Measurements from ENCODE around the gene ZNF785. TPM values are rescaled to one million over a fixed set of nuclear protein-coding genes. Genes with fewer than 3 reads are reported as not detected.

Gene ZNF785
- polyA plus RNA-seq, 1 donor (not counting 4 experiments of a cell fraction or from before 2014, with no cell fraction given) = 3.4 TPM

GRCh38 chr16:30570636-30571444, 14.7 kb downstream of the ZNF785 start:
- H4K20me1 ChIP-seq (ENCODE audit: control insufficient read depth, extremely low read depth, insufficient read depth, low read length) = no peaks in the 10 kb centered on the region
- no peaks in the 10 kb centered on the region for H3K9me1 ChIP-seq (ENCODE audit: control insufficient read depth, extremely low read depth, insufficient read depth, low read length)
- FAIRE-seq = no peak
- no peaks in the 10 kb centered on the region for H3K27me3 ChIP-seq (ENCODE audit: control insufficient read depth, extremely low read depth, insufficient read depth, low read length)
- no peak for DNase-seq (ENCODE audit: low read depth, low spot score)
- H3K4me1 ChIP-seq (ENCODE audit: control insufficient read depth, extremely low read depth, insufficient read depth, low read length) = peaks cover 24% of the 10 kb centered on the region
- peak overlapping the region; percentile 45 to 75 (median 74) for H3K4me3 ChIP-seq (ENCODE audit: control insufficient read depth in 2 of 3, extremely low read depth in 1 of 3, insufficient read depth in 2 of 3, low read depth in 1 of 3, low read length in 3 of 3)
- no peaks in the 10 kb centered on the region for H3K9me3 ChIP-seq (ENCODE audit: control insufficient read depth, low read depth, low read length)
- peak overlapping the region; percentile 91 for H3K4me2 ChIP-seq (ENCODE audit: control insufficient read depth, extremely low read depth, insufficient read depth, low read depth, low read length)
- dilution Hi-C loops (cut with MboI; ENCODE audit: extremely low pct_ligation_motif_present, low sequenced_read_pairs) = no loop called here
- H3K27ac ChIP-seq (ENCODE audit: control insufficient read depth, insufficient read depth, low read length) = peak overlapping the region; percentile 88
- peak overlapping the region; percentile 82 for H2AFZ ChIP-seq (ENCODE audit: control insufficient read depth, low read length)
- H3K36me3 ChIP-seq (ENCODE audit: control insufficient read depth in 2 of 2, extremely low read depth in 1 of 2, insufficient read depth in 2 of 2, low read length in 2 of 2) = no peaks in the 10 kb centered on the region
- peak overlapping the region; percentile 87 for H3K9ac ChIP-seq (ENCODE audit: control insufficient read depth, extremely low read depth, insufficient read depth, low read length)
- H3K79me2 ChIP-seq (ENCODE audit: control insufficient read depth, insufficient read depth, low read length) = no peaks in the 10 kb centered on the region
- TF ChIP-seq EZH2 (IDR thresholded peaks at IDR 0.05; ENCODE audit: low read length) (no peak), CTCF (optimal IDR thresholded peaks at IDR 0.05 in 1 of 3, IDR thresholded peaks at IDR 0.05 in 1 of 3, conservative IDR thresholded peaks at IDR 0.05 in 1 of 3; ENCODE audit: extremely low read depth in 1 of 3, insufficient read depth in 2 of 3, low read length in 3 of 3) (no peak)

DNA sequence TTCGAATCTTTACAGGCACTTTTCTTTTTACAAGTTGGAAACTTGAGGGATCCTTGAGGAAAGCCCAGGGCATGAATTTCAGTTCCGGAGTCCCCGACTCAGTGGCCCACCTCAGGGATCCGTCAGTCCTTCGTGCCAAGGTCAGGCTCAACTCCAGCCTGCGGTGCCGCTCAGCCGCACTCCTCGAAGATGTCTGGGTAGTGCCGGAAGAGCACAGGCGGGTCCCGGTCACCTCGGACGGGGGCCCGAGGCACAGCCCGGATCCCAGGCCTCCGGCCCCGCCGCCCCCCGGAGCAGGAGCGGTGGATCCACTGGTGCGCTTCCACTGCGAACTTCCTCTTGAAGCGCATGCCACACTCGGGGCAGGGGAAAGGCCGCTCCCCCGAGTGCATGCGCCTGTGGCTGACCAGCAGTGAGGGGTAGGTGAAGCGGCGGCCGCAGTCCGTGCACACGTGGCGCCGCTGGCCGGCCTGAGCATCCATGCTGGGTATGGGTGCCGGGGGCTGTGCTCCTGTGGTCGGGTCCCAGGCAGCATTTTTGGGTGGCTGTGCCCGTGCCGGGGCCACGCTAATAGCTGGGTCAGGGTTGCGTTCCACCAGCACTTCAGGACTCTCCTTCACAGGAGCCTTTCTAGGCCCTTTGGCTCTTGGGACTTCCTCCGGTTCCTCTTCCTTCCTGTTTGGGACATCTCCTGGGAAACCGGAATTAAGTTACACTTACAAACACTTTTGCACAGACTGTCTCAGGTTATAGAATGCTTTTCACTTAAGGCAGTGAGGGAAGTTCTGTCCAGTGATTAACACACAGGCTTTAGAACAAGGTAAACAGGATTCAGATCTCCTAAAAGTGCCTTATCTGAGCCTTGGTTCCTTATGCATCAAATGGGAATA, 15.5 kb downstream of the ZNF785 start:
- TF ChIP-seq EZH2 (IDR thresholded peaks at IDR 0.05; ENCODE audit: low read length) = no peak
- TF ChIP-seq CTCF (optimal IDR thresholded peaks at IDR 0.05 in 1 of 3, IDR thresholded peaks at IDR 0.05 in 1 of 3, conservative IDR thresholded peaks at IDR 0.05 in 1 of 3; ENCODE audit: extremely low read depth in 1 of 3, insufficient read depth in 2 of 3, low read length in 3 of 3) = no peak
- FAIRE-seq (no peak), DNase-seq (ENCODE audit: low read depth, low spot score) (no peak)
- Histone ChIP-seq H3K9me3 (ENCODE audit: control insufficient read depth, low read depth, low read length) (no peaks in the 10 kb centered on the region), H3K36me3 (ENCODE audit: control insufficient read depth in 2 of 2, extremely low read depth in 1 of 2, insufficient read depth in 2 of 2, low read length in 2 of 2) (no peaks in the 10 kb centered on the region), H3K79me2 (ENCODE audit: control insufficient read depth, insufficient read depth, low read length) (no peaks in the 10 kb centered on the region), H3K9me1 (ENCODE audit: control insufficient read depth, extremely low read depth, insufficient read depth, low read length) (no peaks in the 10 kb centered on the region), H3K9ac (ENCODE audit: control insufficient read depth, extremely low read depth, insufficient read depth, low read length) (no peak overlapping the region), H4K20me1 (ENCODE audit: control insufficient read depth, extremely low read depth, insufficient read depth, low read length) (no peaks in the 10 kb centered on the region), H3K4me1 (ENCODE audit: control insufficient read depth, extremely low read depth, insufficient read depth, low read length) (peaks cover 24% of the 10 kb centered on the region), H3K4me3 (ENCODE audit: control insufficient read depth in 2 of 3, extremely low read depth in 1 of 3, insufficient read depth in 2 of 3, low read depth in 1 of 3, low read length in 3 of 3) (no peak overlapping the region), H3K27ac (ENCODE audit: control insufficient read depth, insufficient read depth, low read length) (no peak overlapping the region), H2AFZ (ENCODE audit: control insufficient read depth, low read length) (no peak overlapping the region), H3K27me3 (ENCODE audit: control insufficient read depth, extremely low read depth, insufficient read depth, low read length) (no peaks in the 10 kb centered on the region), H3K4me2 (ENCODE audit: control insufficient read depth, extremely low read depth, insufficient read depth, low read depth, low read length) (peak overlapping the region; percentile 8)
- dilution Hi-C loops (cut with MboI; ENCODE audit: extremely low pct_ligation_motif_present, low sequenced_read_pairs) = no loop called here
